Activated CD4-positive, alpha-beta T cell treated with anti-CD3 and anti-CD28 coated beads, Interleukin-10, Interleukin-2, amounts not matched to agents 100 ng/mL and 50 ng/mL, durations not matched to agents 16 hours and 8 hours (primary cell): Measurements from ENCODE around the gene MYO19.
"Not testable (repeated sequence)": the region's sequence is repeated elsewhere in the genome, so short reads cannot be mapped to it uniquely, and the experiment has no call there.

Source experiments
- DNase-seq: peaks from one replicate; pipeline ENCODE4 v3.0.0-alpha.2; 2020

The MYO19 gene

GRCh38 chr17:36461330-36462110 is 73.1 kb downstream of the MYO19 start:
- DNase-seq: no peak

DNA sequence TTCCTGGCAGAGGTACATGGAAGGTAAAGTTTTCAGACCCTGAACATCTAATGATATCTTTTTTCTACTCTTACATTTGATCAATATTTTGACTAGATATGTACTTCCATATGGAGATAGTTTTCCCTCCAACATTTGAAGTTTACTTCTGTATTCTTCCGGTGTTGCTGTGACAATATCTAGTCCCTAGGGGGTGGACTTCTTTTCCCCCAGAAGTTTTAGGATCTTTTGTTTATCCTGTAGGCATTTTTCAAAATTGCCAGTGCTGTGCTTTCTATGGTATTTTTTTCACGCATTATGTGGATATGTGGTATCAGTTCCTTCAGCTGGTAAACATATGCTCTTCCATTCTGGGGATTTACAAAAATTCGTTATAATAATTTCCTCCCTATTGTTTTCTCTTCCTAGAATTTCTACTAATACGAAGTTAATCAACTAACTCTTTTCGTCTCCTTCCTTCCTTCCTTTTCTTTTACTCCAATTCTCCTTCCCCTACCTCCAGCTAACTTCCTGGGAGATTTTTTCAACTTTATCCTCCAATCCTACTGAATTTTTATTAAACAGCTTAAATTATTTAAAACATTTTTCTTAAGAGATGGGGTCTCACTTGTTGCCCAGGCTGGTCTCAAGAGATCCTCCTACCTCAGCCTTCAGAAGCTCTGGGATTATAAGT is 74.3 kb downstream of the MYO19 start:
- no peak for DNase-seq

- no peak for DNase-seq
Measured at GRCh38 chr17:36459601-36460000, 75.1 kb downstream of the MYO19 start.

DNA sequence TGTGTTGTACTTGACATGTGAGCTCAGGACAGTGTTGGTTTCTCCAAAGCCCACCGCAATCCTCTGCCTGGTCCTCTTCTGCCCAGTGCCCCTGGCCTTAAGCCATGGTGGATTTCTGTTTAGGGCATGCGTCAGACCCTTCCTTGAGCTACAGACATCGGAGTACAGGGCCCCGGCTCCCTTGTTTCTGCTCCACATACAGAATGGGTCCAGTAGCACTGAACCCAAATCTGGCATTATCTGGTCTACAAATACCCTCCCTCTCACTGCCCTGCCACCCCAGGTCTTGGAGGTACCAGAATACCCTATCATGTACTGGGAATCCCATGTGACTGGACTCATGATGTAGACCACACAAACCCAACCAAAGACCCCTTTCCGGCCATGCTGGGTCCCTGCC is 75.6 kb downstream of the MYO19 start:
- no peak for DNase-seq

- not testable (repeated sequence) for DNase-seq
Measured at GRCh38 chr17:36457701-36458100, 77.0 kb downstream of the MYO19 start.

GRCh38 chr17:36452888-36453287 is 81.8 kb downstream of the MYO19 start:
- DNase-seq: not testable (repeated sequence)

GRCh38 chr17:36449997-36450396 is 84.7 kb downstream of the MYO19 start:
- DNase-seq: not testable (repeated sequence)
